ENCODE results near the gene FOSL2.

FOSL2 gene

GRCh38 chr2:28395334-28396061 lies 2.8 kb downstream of the FOSL2 start:
- DNase-seq (ENCODE audit: low spot score): peak; percentile 66

DNA sequence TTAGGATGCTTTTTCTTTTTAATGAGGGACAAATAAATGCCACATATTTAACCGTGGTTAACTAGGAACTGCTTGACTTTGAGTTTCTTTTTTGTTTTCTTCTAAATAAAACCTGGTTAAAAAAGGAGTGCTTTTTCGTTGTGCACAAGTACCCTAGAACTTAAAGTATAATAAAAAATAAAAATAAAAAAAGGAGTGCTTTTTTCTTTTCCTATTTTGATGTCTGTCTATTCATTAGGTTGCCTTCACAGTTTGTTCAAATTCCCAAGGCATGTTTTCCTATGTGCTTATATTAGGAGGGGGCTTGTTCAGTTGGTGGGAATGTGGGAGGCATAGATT lies 4.4 kb downstream of the FOSL2 start:
- no peak for DNase-seq (ENCODE audit: low spot score)

DNA sequence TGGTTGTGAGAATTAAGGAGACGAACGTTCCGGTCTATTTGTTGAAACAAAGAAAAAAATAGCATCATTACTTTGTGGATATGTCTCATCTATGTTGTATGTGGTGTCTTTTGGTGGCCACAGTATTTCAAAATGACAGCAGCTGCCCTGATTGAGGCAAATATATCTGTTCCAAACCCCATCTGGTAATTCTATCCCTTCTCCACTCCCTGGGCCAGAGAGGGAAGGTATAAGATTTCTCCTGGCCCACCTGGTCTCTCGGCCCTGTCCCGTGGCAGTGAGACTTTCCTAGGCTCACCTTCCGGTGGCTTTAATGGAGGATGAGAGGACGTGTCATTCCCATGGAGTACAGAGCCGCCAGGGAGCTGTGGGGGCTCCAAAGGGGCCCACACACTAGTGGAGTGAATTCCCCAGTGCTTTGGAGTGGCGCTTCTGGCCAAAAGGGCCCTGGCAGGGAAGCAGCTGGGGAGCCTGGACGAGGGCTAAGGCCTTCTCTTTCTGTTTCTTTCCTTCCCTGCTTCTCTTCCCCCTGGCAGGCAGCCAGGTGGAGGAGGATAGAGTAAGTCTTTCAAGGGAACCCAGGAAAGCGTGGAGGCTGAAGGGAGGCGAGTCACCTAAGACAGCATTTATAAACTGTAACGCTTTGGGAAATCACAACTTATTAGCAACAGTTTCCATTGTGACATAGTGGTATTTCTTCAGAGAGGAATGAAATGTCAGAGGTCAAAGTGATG lies 5.6 kb downstream of the FOSL2 start:
- DNase-seq (ENCODE audit: low spot score): peak; percentile 43

GRCh38 chr2:28399289-28399688 lies 6.6 kb downstream of the FOSL2 start:
- no peak for DNase-seq (ENCODE audit: low spot score)

- no peak for DNase-seq (ENCODE audit: low spot score)
Measured at GRCh38 chr2:28399956-28400355, 7.3 kb downstream of the FOSL2 start.

GRCh38 chr2:28400419-28400818 lies 7.8 kb downstream of the FOSL2 start:
- no peak for DNase-seq (ENCODE audit: low spot score)

DNA sequence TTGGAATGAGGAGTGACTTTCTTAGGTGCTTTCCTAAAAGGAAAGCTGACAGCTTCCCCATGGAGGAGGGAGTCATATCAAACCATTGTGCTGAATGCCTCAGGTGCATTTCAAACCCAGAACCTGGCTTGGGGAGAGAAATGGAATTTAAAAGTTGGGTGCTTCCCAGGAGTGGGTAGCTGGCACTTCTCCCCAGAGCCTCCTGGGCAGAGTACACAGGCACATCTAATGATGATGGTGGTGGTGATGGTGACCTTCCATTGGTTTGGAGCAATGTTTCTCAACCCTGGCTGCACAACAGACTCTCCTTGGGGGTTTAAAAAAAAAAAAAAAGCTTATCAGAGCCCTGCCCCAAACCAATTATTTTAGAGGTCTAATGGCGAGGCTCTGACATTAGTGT lies 8.3 kb downstream of the FOSL2 start:
- DNase-seq (ENCODE audit: low spot score): no peak

DNA sequence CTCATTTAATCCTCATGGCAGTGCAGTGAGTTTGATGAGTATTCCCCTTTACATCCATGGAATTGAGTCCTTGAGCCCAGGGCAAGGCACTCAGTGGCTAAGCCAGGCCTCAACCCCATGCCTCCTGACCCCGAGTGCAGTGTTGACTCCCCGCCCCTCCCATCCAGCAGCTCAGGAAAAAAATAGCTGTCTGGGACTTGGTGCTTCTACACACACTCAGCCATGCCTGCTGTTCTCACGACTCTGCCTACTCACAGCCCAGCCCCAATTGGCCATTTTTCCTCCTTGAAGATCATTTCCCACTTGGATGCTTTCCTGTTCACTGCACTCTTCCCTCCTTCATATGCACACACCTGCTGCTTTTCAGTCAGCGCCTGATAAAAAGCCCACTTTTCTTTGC lies 8.8 kb downstream of the FOSL2 start:
- no peak for DNase-seq (ENCODE audit: low spot score)

GRCh38 chr2:28401948-28402550 lies 9.4 kb downstream of the FOSL2 start:
- DNase-seq (ENCODE audit: low spot score): no peak

- DNase-seq (ENCODE audit: low spot score): no peak
Measured at GRCh38 chr2:28403370-28403956, 10.8 kb downstream of the FOSL2 start.

GRCh38 chr2:28404086-28404485 lies 11.4 kb downstream of the FOSL2 start:
- no peak for DNase-seq (ENCODE audit: low spot score)

DNA sequence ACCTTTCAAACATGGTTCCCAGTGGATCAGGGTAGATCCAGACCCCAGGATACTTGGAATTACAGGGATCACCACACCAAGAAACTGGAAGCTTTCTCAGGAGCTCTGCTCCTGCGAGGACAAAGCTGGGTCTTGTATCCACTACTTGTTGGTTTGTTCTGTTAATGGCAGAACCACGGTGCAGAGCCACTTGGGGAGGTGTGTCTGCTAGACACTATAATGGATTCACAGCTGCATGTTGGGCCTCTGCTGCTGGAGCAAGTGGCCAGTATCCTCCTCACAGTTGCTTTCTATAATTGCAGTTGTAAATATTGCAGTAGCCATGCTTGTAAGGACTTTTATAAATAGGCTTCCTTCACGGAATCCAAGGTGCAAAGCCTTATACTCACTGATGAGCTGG lies 12.9 kb downstream of the FOSL2 start:
- DNase-seq (ENCODE audit: low spot score): no peak

DNA sequence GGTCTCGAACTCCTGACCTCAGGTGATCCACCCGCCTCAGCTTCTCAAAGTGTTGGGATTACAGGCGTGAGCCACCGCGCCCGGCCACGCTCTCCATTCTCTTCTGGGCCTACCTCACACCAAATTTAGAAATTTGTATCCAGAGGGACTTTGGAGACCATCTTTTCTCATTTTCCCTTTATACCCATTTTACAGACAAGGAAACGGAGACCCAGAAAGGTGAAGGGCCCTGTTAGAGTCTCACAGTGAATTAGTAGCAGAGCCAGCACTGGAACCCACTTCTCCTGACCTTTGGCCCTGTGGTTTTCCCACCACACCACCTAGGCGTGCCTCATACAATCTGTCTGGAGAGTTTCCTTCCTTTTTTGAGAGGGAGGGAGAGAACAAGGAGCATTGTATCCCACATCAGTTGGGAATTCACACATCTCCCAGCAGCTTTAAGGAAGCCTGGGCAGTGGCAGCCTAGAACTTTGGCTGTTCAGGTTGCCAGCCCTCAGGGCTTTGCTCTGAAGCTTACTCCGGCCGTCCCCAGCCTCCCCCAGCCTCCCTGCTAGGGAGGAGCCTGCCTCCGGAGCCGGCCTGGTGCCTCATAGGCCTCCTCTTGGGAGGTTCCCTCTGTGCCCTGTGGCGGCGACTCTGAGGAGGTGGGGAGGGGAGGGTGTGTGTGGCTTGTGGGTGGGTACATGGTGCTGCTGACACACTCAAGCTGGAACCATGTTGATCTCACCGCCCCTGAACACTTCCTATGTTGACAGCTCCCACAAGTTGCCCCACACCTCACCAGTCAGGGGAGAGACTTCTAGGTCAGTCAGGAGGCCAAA lies 13.8 kb downstream of the FOSL2 start:
- peak; percentile 35 for DNase-seq (ENCODE audit: low spot score)

DNA sequence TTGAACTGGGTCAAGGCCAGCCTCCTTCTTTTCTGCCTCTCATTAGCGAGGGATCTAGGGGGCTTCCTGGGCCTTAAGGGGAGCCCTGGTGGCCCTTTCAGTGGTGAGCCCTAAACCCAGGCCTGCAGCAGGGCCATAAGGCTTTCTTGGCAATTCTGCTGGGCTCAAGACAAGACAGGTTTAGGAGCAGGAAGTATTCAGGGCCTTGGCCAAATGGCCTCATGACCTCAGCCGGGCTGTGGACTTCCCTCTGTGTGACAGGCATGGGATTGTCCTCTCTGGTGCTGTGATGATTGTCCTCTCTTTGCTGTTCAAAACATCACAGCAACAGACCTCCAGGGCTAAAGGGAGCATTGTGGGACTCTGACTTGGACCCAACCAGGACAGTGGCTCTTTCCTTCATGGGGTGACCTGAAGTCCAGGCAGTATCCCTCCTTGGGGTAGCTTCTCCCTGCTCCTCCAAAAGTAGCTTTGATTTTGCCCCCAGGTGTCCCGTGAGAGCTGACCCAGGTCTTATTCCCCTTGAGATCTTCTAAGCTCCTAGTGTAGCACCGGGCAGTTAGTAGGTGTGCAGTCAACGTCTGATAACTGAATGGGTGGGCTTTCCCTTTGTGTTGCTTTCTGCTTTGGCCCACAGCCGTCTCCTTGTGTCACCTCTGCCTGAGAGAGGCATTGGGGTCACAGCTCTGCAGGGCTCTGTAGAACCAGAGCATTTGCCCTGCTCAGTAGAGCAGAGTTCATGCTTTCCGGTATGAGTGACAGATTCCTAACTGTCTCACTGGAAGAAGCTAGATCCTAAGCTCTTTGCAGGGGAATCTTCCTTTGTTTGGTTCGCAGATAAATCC lies 14.7 kb downstream of the FOSL2 start:
- DNase-seq (ENCODE audit: low spot score): no peak

DNA sequence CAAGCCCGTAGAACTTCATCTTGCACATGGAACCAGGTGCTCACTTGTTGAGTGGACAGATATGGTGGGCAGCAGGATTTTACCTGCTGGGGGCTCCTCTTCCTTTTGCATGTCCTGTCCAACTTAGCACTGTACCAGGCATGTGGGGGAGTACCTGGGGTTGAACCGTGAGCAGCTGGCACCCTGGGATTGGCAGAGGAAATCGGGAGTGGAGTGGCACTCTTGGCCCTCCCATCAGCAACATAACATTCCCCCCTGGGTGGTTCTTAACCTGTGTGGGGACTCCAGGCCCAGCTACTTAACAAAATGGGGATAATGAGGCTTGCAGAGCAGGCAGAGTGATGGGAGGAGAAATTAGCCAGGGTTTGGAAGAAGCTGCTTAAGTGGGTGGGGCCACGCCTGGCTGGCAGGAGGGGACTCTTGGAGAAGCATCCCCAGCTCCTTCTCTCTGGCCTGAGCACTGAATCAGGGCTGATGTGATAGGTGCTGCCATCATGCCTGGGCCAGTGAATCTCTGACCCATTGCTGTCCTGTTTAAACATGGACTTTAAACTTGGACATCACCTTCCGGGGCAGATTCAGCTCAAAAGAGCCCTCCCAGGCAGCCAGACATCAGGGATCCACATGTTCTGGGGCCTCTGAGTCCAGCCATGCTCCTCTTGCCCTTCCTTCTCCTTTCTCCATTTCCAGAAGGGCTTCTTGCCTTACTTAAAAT lies 15.5 kb downstream of the FOSL2 start:
- no peak for DNase-seq (ENCODE audit: low spot score)

- no peak for DNase-seq (ENCODE audit: low spot score)
Measured at GRCh38 chr2:28408764-28409599, 16.3 kb downstream of the FOSL2 start.

- DNase-seq (ENCODE audit: low spot score): no peak
Measured at GRCh38 chr2:28411166-28411755, 18.6 kb downstream of the FOSL2 start.

DNA sequence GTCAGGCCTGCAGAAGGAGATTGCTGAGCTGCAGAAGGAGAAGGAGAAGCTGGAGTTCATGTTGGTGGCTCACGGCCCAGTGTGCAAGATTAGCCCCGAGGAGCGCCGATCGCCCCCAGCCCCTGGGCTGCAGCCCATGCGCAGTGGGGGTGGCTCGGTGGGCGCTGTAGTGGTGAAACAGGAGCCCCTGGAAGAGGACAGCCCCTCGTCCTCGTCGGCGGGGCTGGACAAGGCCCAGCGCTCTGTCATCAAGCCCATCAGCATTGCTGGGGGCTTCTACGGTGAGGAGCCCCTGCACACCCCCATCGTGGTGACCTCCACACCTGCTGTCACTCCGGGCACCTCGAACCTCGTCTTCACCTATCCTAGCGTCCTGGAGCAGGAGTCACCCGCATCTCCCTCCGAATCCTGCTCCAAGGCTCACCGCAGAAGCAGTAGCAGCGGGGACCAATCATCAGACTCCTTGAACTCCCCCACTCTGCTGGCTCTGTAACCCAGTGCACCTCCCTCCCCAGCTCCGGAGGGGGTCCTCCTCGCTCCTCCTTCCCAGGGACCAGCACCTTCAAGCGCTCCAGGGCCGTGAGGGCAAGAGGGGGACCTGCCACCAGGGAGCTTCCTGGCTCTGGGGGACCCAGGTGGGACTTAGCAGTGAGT lies 19.4 kb downstream of the FOSL2 start:
- no peak for DNase-seq (ENCODE audit: low spot score)

Measured in GM03348 (cell line).